CD4-positive, CD25-positive, alpha-beta regulatory T cell (primary cell): ENCODE measurements around the gene TMEM170A. TPM values are rescaled to one million over a fixed set of nuclear protein-coding genes. Genes with fewer than 3 reads are reported as not detected.
"Not testable (repeated sequence)": the region's sequence is repeated elsewhere in the genome, so short reads cannot be mapped to it uniquely, and the experiment has no call there.

ENCODE experiments used
- ATAC-seq, 2 donors: fragments of 150-1000 bp; cut with Tn5 transposase; one replicate each; pipeline ENCODE4 v1.10.0; 2021; ENCODE audit warnings: low read depth in 2 of 2, moderate number of reproducible peaks in 2 of 2, moderate library complexity in 1 of 2
- DNase-seq, 3 donors: peaks; one replicate each; pipeline versions ENCODE4 v3.0.0 to v3.0.0-alpha.2; 2012 to 2022; ENCODE audit warnings: mixed read lengths in 1 of 3
- H3K27ac ChIP-seq: one replicate; pipeline ENCODE4 v1.7.0; 2013; ENCODE audit warnings: mild to moderate bottlenecking, low read length; ENCODE audit not compliant: insufficient read depth, poor library complexity, severe bottlenecking
- H3K27me3 ChIP-seq: one replicate; pipeline ENCODE4 v1.7.0; 2013; ENCODE audit warnings: low read length; ENCODE audit not compliant: control insufficient read depth, insufficient read depth
- H3K36me3 ChIP-seq: one replicate; pipeline ENCODE4 v1.7.0; 2013; ENCODE audit warnings: mild to moderate bottlenecking, low read length, moderate library complexity; ENCODE audit not compliant: control insufficient read depth, insufficient read depth
- H3K4me1 ChIP-seq: 2 replicates; pipeline ENCODE4 v1.7.0; 2013; ENCODE audit warnings: mild to moderate bottlenecking, low read length; ENCODE audit not compliant: insufficient read depth, control insufficient read depth, poor library complexity, severe bottlenecking
- H3K4me3 ChIP-seq: one replicate; pipeline ENCODE4 v1.7.0; 2013; ENCODE audit warnings: low read depth, mild to moderate bottlenecking, low read length, moderate library complexity
- H3K9me3 ChIP-seq, 2 experiments: 1 replicate in 1 of 2; 2 replicates in 1 of 2; pipeline ENCODE4 v1.7.0; 2013; ENCODE audit warnings: low read length in 2 of 2, mild to moderate bottlenecking in 1 of 2, moderate library complexity in 1 of 2; ENCODE audit not compliant: control insufficient read depth in 2 of 2
- H3K27ac Mint-ChIP-seq, 3 donors: one replicate each; pipeline ENCODE4 v1.8.0; 2020 to 2022; ENCODE audit warnings: mild to moderate bottlenecking in 3 of 3, mixed read lengths in 3 of 3, moderate library complexity in 2 of 3
- H3K27me3 Mint-ChIP-seq: one replicate; pipeline ENCODE4 v1.8.0; 2022; ENCODE audit warnings: mild to moderate bottlenecking, mixed read lengths
- H3K36me3 Mint-ChIP-seq: one replicate; pipeline ENCODE4 v1.8.0; 2020; ENCODE audit warnings: mixed read lengths
- H3K4me1 Mint-ChIP-seq, 4 donors: one replicate each; pipeline ENCODE4 v1.8.0; 2020 to 2022; ENCODE audit warnings: mixed read lengths in 4 of 4, mild to moderate bottlenecking in 1 of 4
- H3K4me3 Mint-ChIP-seq, 4 donors: one replicate each; pipeline ENCODE4 v1.8.0; 2020 to 2022; ENCODE audit warnings: mild to moderate bottlenecking in 4 of 4, mixed read lengths in 4 of 4, moderate library complexity in 3 of 4
- H3K9me3 Mint-ChIP-seq, 7 donors: one replicate each; pipeline ENCODE4 v1.8.0; 2020 to 2022; ENCODE audit warnings: mixed read lengths in 7 of 7, mild to moderate bottlenecking in 3 of 7, moderate library complexity in 2 of 7
- polyA plus RNA-seq, 4 donors: library from polyadenylated mRNA; unstranded; fragments of 300-500 nt; fragmentation: Illumina TruSeq; gene quantifications; one replicate each; pipeline ENCODE4 v1.2.3, GENCODE V29; 2021
- total RNA-seq: library from RNA; stranded (reverse); gene quantifications from one replicate; pipeline ENCODE4 v1.2.3, GENCODE V29; 2022

Gene TMEM170A
- total and polyA plus RNA-seq, 5 donors from 2014 or later = 34.8 to 45.1 (median 40.0) TPM

DNA sequence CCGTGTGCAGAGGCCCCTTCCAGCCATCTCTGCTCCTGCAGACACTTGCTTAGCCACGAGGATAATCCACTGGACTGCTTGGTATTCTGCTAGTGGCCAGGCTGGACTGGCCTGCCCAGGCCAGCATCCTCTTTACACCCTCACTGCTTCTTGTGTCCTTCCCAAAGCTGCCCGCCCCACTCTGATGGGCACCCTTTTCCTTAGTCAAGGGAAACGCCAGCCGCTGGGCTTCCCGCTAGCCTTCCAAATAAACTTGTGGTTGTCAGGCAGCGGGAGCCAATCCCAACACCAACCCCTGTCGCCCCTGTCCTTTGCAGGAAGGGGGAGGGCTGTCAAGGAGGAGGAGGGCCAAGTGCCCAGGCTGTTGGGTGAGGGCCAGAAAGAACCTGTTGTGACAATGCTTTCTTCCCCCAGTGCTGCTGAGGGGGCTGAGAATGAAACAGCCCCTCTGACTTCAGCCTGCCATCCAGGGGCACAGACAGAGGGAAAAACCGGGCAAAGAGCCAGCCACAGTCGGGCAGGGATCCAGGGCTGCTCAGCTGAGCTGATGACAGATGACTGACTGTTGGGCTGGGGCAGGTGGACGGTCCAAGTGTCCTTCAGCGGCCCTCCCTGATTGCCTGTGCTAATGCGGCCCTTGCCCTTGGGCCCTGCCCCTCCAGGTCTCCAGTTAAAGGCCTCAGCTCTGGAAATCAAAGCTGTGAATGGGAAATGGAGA is 34.3 kb upstream of the TMEM170A start:
- not testable (repeated sequence) for H3K4me1 ChIP-seq, DNase-seq, H3K9me3 Mint-ChIP-seq, H3K4me3 ChIP-seq, H3K27ac Mint-ChIP-seq, H3K27me3 ChIP-seq, H3K36me3 ChIP-seq, H3K9me3 ChIP-seq, H3K27ac ChIP-seq, ATAC-seq, H3K4me1 Mint-ChIP-seq, H3K4me3 Mint-ChIP-seq, H3K36me3 Mint-ChIP-seq
- H3K27me3 Mint-ChIP-seq = peaks cover 41% of the 10 kb centered on the region

GRCh38 chr16:75497558-75497957 is 33.1 kb upstream of the TMEM170A start:
- H3K4me1 Mint-ChIP-seq = peaks cover 0 to 10% (median 0%) of the 10 kb centered on the region in 4 donors
- Histone ChIP-seq H3K27me3 (peaks cover 4% of the 10 kb centered on the region), H3K4me1 (peaks cover 6% of the 10 kb centered on the region), H3K4me3 (no peak overlapping the region), H3K36me3 (no peaks in the 10 kb centered on the region), H3K27ac (no peak overlapping the region), H3K9me3 (no peaks in the 10 kb centered on the region)
- DNase-seq = no peak
- no peak overlapping the region for H3K27ac Mint-ChIP-seq
- ATAC-seq = no peak
- H3K9me3 Mint-ChIP-seq = no peaks in the 10 kb centered on the region
- H3K4me3 Mint-ChIP-seq = no peak overlapping the region
- peaks cover 53% of the 10 kb centered on the region for H3K27me3 Mint-ChIP-seq
- no peaks in the 10 kb centered on the region for H3K36me3 Mint-ChIP-seq

- Histone ChIP-seq H3K4me3 (no peak within 1 kb of the TSS), H3K4me1 (peaks cover 6% of the 10 kb centered on the region), H3K9me3 (no peaks in the 10 kb centered on the region), H3K27me3 (peaks cover 4% of the 10 kb centered on the region), H3K27ac (no peak within 1 kb of the TSS), H3K36me3 (no peaks in the 10 kb centered on the region)
- no peaks in the 10 kb centered on the region for H3K9me3 Mint-ChIP-seq
- H3K4me1 Mint-ChIP-seq = peaks cover 0 to 10% (median 0%) of the 10 kb centered on the region in 4 donors
- H3K27me3 Mint-ChIP-seq = peaks cover 51% of the 10 kb centered on the region
- ATAC-seq = peak in 1 of 2 donors; percentile 37
- peak in 1 of 3 donors; percentile 13 for DNase-seq
- no peaks in the 10 kb centered on the region for H3K36me3 Mint-ChIP-seq
- H3K27ac Mint-ChIP-seq = no peak within 1 kb of the TSS
- H3K4me3 Mint-ChIP-seq = peak within 1 kb of the TSS in 2 of 4 donors; percentile 33 to 79
These were observed 30.7 kb upstream of the TMEM170A start, which contains the start of gene CHST6 for GRCh38 chr16:75495076-75495674. CHST6 (minus strand) TSS chr16:75495441; CDS start chr16:75479828, 15,613 bp downstream.

DNA sequence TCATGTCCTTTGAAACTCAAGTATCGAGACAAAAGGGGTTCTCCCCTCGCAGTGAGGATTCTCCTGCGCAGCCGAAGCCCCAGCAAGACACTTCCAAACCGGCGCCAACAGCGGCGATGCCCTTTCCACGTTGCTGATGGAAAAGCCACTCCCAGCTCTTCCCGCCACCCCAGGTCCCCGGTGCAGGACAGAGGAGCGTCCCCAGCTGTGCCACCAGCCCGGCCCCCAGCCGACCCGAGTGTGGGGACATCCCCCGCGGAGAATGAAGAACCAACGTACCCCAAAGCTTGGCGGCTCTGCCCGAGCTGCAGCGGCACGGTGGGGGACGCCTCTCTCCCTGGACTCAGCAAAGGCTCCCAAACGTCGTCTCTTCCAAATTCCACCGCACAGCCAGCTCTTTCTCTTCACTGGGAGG is 30.2 kb upstream of the TMEM170A start:
- no peak overlapping the region for H3K27ac Mint-ChIP-seq
- peaks cover 4% of the 10 kb centered on the region for H3K27me3 ChIP-seq
- no peak overlapping the region for H3K4me3 ChIP-seq
- ATAC-seq (no peak), DNase-seq (no peak)
- peaks cover 6% of the 10 kb centered on the region for H3K4me1 ChIP-seq
- H3K27me3 Mint-ChIP-seq = peaks cover 51% of the 10 kb centered on the region
- H3K4me1 Mint-ChIP-seq = peaks cover 0 to 10% (median 0%) of the 10 kb centered on the region in 4 donors
- no peaks in the 10 kb centered on the region for H3K36me3 ChIP-seq
- no peak overlapping the region for H3K27ac ChIP-seq
- H3K9me3 ChIP-seq = no peaks in the 10 kb centered on the region
- H3K9me3 Mint-ChIP-seq = no peaks in the 10 kb centered on the region
- peak overlapping the region in 2 of 4 donors; percentile 33 to 79 for H3K4me3 Mint-ChIP-seq
- H3K36me3 Mint-ChIP-seq = no peaks in the 10 kb centered on the region

DNA sequence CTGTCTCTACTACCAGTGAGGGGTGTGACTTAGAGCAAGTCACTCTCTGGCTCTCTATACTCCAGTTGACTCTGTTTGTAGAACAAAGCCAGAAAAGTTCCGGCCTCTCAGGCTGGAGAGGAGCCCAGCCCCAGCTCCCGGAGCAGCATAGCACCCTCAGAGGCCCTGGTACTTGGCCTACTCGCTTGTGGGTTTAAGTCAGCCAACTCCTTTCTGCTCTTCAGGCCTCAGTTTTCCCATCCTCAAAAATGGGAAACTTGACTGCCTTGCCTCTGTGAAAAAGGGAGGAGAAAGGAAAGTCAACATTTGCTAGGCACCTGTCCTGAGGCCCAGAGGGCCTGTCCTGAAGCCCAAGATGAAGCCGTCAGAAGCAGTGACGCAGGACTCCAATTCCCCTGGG is 29.7 kb upstream of the TMEM170A start:
- Histone ChIP-seq H3K27me3 (peaks cover 4% of the 10 kb centered on the region), H3K36me3 (no peaks in the 10 kb centered on the region), H3K4me3 (no peak overlapping the region), H3K27ac (no peak overlapping the region), H3K4me1 (peaks cover 6% of the 10 kb centered on the region), H3K9me3 (no peaks in the 10 kb centered on the region)
- ATAC-seq = no peak
- Mint-ChIP-seq H3K9me3 (no peaks in the 10 kb centered on the region), H3K36me3 (no peaks in the 10 kb centered on the region), H3K27ac (no peak overlapping the region), H3K4me3 (no peak overlapping the region), H3K4me1 (peaks cover 0 to 10% (median 0%) of the 10 kb centered on the region in 4 donors), H3K27me3 (peaks cover 51% of the 10 kb centered on the region)
- no peak for DNase-seq

- Histone ChIP-seq H3K9me3 (no peaks in the 10 kb centered on the region), H3K36me3 (no peaks in the 10 kb centered on the region), H3K4me1 (peaks cover 6% of the 10 kb centered on the region), H3K4me3 (no peak overlapping the region), H3K27ac (no peak overlapping the region), H3K27me3 (peaks cover 4% of the 10 kb centered on the region)
- DNase-seq = no peak
- no peak overlapping the region for H3K4me3 Mint-ChIP-seq
- H3K27me3 Mint-ChIP-seq = peaks cover 45% of the 10 kb centered on the region
- no peak for ATAC-seq
- no peaks in the 10 kb centered on the region for H3K9me3 Mint-ChIP-seq
- peaks cover 0 to 10% (median 0%) of the 10 kb centered on the region in 4 donors for H3K4me1 Mint-ChIP-seq
- H3K36me3 Mint-ChIP-seq = no peaks in the 10 kb centered on the region
- H3K27ac Mint-ChIP-seq = no peak overlapping the region
These were observed 27.4 kb upstream of the TMEM170A start for GRCh38 chr16:75491876-75492275.

DNA sequence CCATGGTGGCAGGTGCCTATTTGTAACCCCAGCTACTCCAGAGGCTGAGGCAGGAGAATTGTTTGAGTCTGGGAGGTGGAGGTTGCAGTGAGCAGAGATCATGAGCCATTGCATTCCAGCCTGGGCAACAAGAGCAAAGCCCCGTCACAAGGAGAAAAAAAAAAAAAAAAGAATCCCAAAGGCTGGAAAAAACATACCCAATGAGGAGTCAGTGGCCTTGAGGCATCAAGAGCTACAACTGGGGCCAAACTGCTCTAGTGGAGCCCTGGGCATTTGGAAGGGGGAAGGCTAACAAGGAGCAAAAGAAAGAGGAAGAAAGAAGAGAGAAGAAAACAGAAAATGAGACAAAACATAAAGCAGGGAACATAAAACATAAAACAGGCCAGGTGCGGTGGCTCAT is 23.8 kb upstream of the TMEM170A start:
- DNase-seq = no peak

More for the DNA sequence above, 23.8 kb upstream of the TMEM170A start:
- Mint-ChIP-seq H3K27ac (no peak overlapping the region), H3K36me3 (no peaks in the 10 kb centered on the region), H3K4me1 (no peaks in the 10 kb centered on the region), H3K27me3 (peaks cover 29% of the 10 kb centered on the region), H3K4me3 (no peak overlapping the region), H3K9me3 (no peaks in the 10 kb centered on the region)
- no peak overlapping the region for H3K27ac ChIP-seq
- ATAC-seq = no peak
- H3K36me3 ChIP-seq = no peaks in the 10 kb centered on the region
- H3K4me3 ChIP-seq = no peak overlapping the region
- H3K9me3 ChIP-seq = no peaks in the 10 kb centered on the region
- H3K4me1 ChIP-seq = no peaks in the 10 kb centered on the region
- peaks cover 6% of the 10 kb centered on the region for H3K27me3 ChIP-seq
